ENCODE results near the gene CFAP119.
"Not testable (repeated sequence)": the region's sequence is repeated elsewhere in the genome, so short reads cannot be mapped to it uniquely, and the experiment has no call there.

Gene CFAP119

GRCh38 chr16:30761928-30762902, at the start of gene CFAP119, which contains the start of gene RNF40:
Gene CFAP119, minus strand, starts transcription at chr16:30762062. Its CDS starts 314 bp downstream, at chr16:30761748.
Gene RNF40, plus strand, starts transcription at chr16:30762322. Its CDS starts 224 bp downstream, at chr16:30762546.
- H3K36me3 ChIP-seq (ENCODE audit: control insufficient read depth in 5 of 5, insufficient read depth in 5 of 5, low read length in 5 of 5) = peaks cover 6 to 53% (median 44%) of the 10 kb centered on the region in 5 donors
- peaks cover 7 to 48% (median 28%) of the 10 kb centered on the region in 5 donors for H3K4me1 ChIP-seq (ENCODE audit: control insufficient read depth in 5 of 5, insufficient read depth in 5 of 5, low read length in 5 of 5)
- H3K9me3 ChIP-seq (ENCODE audit: control insufficient read depth in 5 of 5, low read length in 5 of 5) = no peaks in the 10 kb centered on the region

GRCh38 chr16:30809675-30810074, 47.8 kb upstream of the CFAP119 start:
- H3K9me3 ChIP-seq (ENCODE audit: control insufficient read depth in 5 of 5, low read length in 5 of 5); H3K27me3 ChIP-seq (ENCODE audit: control insufficient read depth in 5 of 5, insufficient read depth in 4 of 5, low read length in 5 of 5); H3K36me3 ChIP-seq (ENCODE audit: control insufficient read depth in 5 of 5, insufficient read depth in 5 of 5, low read length in 5 of 5); H3K27ac ChIP-seq (ENCODE audit: low read depth, low read length); H3K9ac ChIP-seq (ENCODE audit: low read length in 5 of 5); H3K4me3 ChIP-seq (ENCODE audit: low read depth in 1 of 5, low read length in 5 of 5): not testable (repeated sequence)
- H3K4me1 ChIP-seq (ENCODE audit: control insufficient read depth in 5 of 5, insufficient read depth in 5 of 5, low read length in 5 of 5) = peaks cover 0 to 38% (median 26%) of the 10 kb centered on the region in 5 donors

More at GRCh38 chr16:30761928-30762902, at the start of gene CFAP119, which contains the start of gene RNF40:
- Histone ChIP-seq H3K27me3 (ENCODE audit: control insufficient read depth in 5 of 5, insufficient read depth in 4 of 5, low read length in 5 of 5) (no peaks in the 10 kb centered on the region), H3K9ac (ENCODE audit: low read length in 5 of 5) (peak within 1 kb of the TSS; percentile 73 to 86 (median 75)), H3K4me3 (ENCODE audit: low read depth in 1 of 5, low read length in 5 of 5) (peak within 1 kb of the TSS; percentile 83 to 97 (median 93)), H3K27ac (ENCODE audit: low read depth, low read length) (peak within 1 kb of the TSS; percentile 69)

DNA sequence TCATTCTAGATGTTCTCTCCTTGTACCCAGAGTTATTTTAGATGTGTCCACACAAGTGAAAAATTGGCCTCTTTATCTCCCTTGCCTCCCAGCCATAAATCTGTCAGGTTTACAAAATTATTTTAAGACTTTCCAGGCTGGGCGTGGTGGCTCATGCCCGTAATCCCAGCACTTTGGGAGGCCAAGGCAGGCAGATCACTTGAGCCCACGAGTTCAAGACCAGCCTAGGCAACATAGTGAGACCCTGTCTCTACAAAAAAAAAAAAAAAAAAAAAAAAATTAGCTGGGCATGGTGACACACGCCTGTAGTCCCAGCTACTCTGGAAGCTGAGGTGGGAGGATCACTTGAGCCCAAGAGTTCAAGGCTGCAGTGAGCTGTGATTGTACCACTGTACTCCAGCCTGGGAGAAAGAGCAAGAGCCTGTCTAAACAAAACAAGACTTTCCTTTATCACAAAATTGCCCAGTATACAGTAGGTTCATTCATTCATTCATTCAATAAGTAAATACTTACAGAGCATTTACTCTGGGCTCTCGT, 47.1 kb upstream of the CFAP119 start:
- H3K4me1 ChIP-seq (ENCODE audit: control insufficient read depth in 5 of 5, insufficient read depth in 5 of 5, low read length in 5 of 5) = peaks cover 0 to 30% (median 22%) of the 10 kb centered on the region in 5 donors
- not testable (repeated sequence) for H3K9me3 ChIP-seq (ENCODE audit: control insufficient read depth in 5 of 5, low read length in 5 of 5); H3K27ac ChIP-seq (ENCODE audit: low read depth, low read length); H3K9ac ChIP-seq (ENCODE audit: low read length in 5 of 5); H3K27me3 ChIP-seq (ENCODE audit: control insufficient read depth in 5 of 5, insufficient read depth in 4 of 5, low read length in 5 of 5); H3K36me3 ChIP-seq (ENCODE audit: control insufficient read depth in 5 of 5, insufficient read depth in 5 of 5, low read length in 5 of 5); H3K4me3 ChIP-seq (ENCODE audit: low read depth in 1 of 5, low read length in 5 of 5)

DNA sequence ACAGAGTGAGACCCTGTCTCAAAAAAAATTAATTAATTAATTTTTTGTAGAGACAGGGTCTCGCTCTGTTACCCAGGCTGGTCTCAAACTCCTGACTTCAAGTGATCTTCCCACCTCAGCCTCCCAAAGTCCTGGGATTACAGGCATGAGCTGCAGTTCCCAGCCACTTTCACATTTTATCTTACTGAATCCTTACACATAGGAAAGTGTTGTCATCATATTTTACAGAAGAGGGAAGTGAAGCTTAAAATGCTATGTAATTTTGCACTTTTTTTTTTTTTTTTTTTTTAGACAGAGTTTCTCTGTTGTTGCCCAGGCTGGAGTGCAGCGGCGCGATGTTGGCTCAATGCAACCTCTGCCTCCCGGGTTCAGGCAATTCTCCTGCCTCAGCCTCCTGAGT, 46.3 kb upstream of the CFAP119 start:
- Histone ChIP-seq H3K9ac (ENCODE audit: low read length in 5 of 5) (no peak overlapping the region), H3K27ac (ENCODE audit: low read depth, low read length) (no peak overlapping the region), H3K4me1 (ENCODE audit: control insufficient read depth in 5 of 5, insufficient read depth in 5 of 5, low read length in 5 of 5) (peaks cover 0 to 23% (median 18%) of the 10 kb centered on the region in 5 donors), H3K9me3 (ENCODE audit: control insufficient read depth in 5 of 5, low read length in 5 of 5) (no peaks in the 10 kb centered on the region), H3K36me3 (ENCODE audit: control insufficient read depth in 5 of 5, insufficient read depth in 5 of 5, low read length in 5 of 5) (no peaks in the 10 kb centered on the region), H3K27me3 (ENCODE audit: control insufficient read depth in 5 of 5, insufficient read depth in 4 of 5, low read length in 5 of 5) (no peaks in the 10 kb centered on the region), H3K4me3 (ENCODE audit: low read depth in 1 of 5, low read length in 5 of 5) (no peak overlapping the region)

DNA sequence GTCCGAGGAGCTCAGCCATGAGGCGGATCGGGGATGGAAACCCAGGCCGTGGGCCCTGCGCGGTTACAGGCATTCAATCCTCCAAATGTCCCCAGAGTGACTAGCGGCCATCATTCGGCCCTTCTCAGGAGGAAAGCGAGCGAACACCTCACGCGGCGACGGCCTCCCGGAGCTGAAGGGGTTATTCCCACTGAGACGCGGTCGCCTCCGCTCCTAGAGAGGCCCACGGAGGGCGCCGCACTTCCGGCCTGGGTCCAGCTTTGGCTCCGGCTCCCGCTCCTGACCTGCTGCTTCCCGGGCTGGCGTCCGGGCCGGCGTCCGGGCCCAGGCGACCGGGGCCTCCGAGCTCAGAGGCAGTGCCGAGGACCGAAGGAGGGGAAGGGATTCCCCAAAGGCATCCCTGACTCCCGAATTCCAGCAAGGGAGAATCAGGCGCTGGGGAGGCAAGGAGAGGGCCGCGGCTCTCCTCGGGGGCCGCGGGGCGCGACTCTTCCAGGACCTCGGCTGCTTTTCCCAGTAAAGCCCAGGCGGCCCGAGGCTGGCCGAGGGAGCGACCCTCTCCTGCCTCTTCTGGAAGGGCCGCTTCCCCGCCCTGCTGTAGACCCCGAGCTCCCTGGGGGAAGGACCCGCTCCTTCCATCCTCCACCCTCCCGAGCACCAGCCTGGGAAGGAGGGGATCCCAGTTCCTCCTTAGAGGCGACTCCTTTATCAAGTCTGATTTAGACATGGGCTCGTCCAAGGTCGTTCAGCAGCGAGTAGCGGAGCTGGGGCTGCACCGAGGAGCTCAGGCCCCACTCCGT, 43.7 kb upstream of the CFAP119 start:
- Histone ChIP-seq H3K4me3 (ENCODE audit: low read depth in 1 of 5, low read length in 5 of 5) (peak overlapping the region; percentile 77 to 88 (median 86)), H3K9me3 (ENCODE audit: control insufficient read depth in 5 of 5, low read length in 5 of 5) (no peaks in the 10 kb centered on the region), H3K27me3 (ENCODE audit: control insufficient read depth in 5 of 5, insufficient read depth in 4 of 5, low read length in 5 of 5) (no peaks in the 10 kb centered on the region), H3K27ac (ENCODE audit: low read depth, low read length) (peak overlapping the region; percentile 86), H3K36me3 (ENCODE audit: control insufficient read depth in 5 of 5, insufficient read depth in 5 of 5, low read length in 5 of 5) (no peaks in the 10 kb centered on the region), H3K9ac (ENCODE audit: low read length in 5 of 5) (peak overlapping the region; percentile 85 to 97 (median 95)), H3K4me1 (ENCODE audit: control insufficient read depth in 5 of 5, insufficient read depth in 5 of 5, low read length in 5 of 5) (peaks cover 0 to 21% (median 18%) of the 10 kb centered on the region in 5 donors)

GRCh38 chr16:30805056-30805369, 43.2 kb upstream of the CFAP119 start:
- Histone ChIP-seq H3K4me1 (ENCODE audit: control insufficient read depth in 5 of 5, insufficient read depth in 5 of 5, low read length in 5 of 5) (peaks cover 0 to 21% (median 18%) of the 10 kb centered on the region in 5 donors), H3K27ac (ENCODE audit: low read depth, low read length) (peak overlapping the region; percentile 86), H3K27me3 (ENCODE audit: control insufficient read depth in 5 of 5, insufficient read depth in 4 of 5, low read length in 5 of 5) (no peaks in the 10 kb centered on the region), H3K36me3 (ENCODE audit: control insufficient read depth in 5 of 5, insufficient read depth in 5 of 5, low read length in 5 of 5) (no peaks in the 10 kb centered on the region), H3K4me3 (ENCODE audit: low read depth in 1 of 5, low read length in 5 of 5) (peak overlapping the region; percentile 70 to 86 (median 84)), H3K9me3 (ENCODE audit: control insufficient read depth in 5 of 5, low read length in 5 of 5) (no peaks in the 10 kb centered on the region), H3K9ac (ENCODE audit: low read length in 5 of 5) (peak overlapping the region; percentile 81 to 97 (median 95))

DNA sequence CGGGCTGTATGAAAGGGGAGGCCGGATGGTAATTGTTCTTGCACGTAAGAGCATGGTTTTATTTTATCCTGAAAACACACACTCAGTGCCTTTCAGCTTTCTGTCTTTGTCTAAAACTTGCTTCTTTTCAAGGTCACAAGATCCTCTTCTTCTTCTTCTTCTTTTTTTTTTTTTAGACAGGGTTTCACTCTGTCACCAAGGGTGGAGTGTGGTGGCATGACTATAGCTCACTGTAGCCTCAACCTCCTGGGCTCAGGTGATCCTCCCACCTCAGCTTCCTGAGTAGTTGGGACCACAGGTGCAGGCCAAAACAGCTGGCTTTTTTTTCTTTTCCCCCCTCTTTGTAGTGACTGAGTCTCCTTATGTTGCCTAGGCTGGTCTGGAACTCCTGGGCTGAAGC, 41.1 kb upstream of the CFAP119 start:
- H3K27ac ChIP-seq (ENCODE audit: low read depth, low read length) = no peak overlapping the region
- no peaks in the 10 kb centered on the region for H3K27me3 ChIP-seq (ENCODE audit: control insufficient read depth in 5 of 5, insufficient read depth in 4 of 5, low read length in 5 of 5)
- H3K4me1 ChIP-seq (ENCODE audit: control insufficient read depth in 5 of 5, insufficient read depth in 5 of 5, low read length in 5 of 5) = peaks cover 0 to 21% (median 18%) of the 10 kb centered on the region in 5 donors
- no peak overlapping the region for H3K9ac ChIP-seq (ENCODE audit: low read length in 5 of 5)
- H3K9me3 ChIP-seq (ENCODE audit: control insufficient read depth in 5 of 5, low read length in 5 of 5) = no peaks in the 10 kb centered on the region
- no peaks in the 10 kb centered on the region for H3K36me3 ChIP-seq (ENCODE audit: control insufficient read depth in 5 of 5, insufficient read depth in 5 of 5, low read length in 5 of 5)
- H3K4me3 ChIP-seq (ENCODE audit: low read depth in 1 of 5, low read length in 5 of 5) = no peak overlapping the region

DNA sequence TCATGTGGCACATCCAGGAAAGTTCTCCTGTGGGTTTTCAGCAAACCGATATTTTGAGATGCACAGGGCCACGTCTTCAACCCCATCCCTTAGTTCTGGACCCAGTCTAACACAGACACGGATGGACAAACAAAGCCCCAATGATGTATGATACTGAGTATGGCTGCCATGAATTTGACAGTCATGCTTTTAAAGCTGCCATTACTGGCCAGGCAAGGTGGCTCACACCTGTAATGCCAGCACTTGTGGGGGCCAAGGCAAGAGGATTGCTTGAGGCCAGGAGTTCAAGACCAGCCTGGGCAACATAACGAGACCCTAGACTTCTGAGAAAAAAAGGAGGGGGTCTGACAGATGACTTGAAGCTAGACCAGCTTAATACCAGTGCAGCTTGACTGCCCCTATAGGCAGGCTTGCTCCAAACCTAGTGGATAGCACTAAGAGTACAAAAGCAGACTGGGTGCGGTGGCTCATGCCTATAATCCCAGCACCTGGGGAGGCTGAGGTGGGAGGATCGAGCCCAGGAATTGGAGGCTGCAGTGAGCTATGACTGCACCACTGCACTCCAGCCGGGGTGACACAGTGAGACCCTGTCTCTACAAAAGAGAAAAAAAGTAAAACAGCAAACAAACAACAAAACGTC, 35.9 kb upstream of the CFAP119 start:
- Histone ChIP-seq H3K9me3 (ENCODE audit: control insufficient read depth in 5 of 5, low read length in 5 of 5) (no peaks in the 10 kb centered on the region), H3K4me3 (ENCODE audit: low read depth in 1 of 5, low read length in 5 of 5) (no peak overlapping the region), H3K9ac (ENCODE audit: low read length in 5 of 5) (no peak overlapping the region), H3K27ac (ENCODE audit: low read depth, low read length) (no peak overlapping the region), H3K4me1 (ENCODE audit: control insufficient read depth in 5 of 5, insufficient read depth in 5 of 5, low read length in 5 of 5) (peaks cover 0 to 4% (median 0%) of the 10 kb centered on the region in 5 donors), H3K27me3 (ENCODE audit: control insufficient read depth in 5 of 5, insufficient read depth in 4 of 5, low read length in 5 of 5) (no peaks in the 10 kb centered on the region), H3K36me3 (ENCODE audit: control insufficient read depth in 5 of 5, insufficient read depth in 5 of 5, low read length in 5 of 5) (no peaks in the 10 kb centered on the region)

DNA sequence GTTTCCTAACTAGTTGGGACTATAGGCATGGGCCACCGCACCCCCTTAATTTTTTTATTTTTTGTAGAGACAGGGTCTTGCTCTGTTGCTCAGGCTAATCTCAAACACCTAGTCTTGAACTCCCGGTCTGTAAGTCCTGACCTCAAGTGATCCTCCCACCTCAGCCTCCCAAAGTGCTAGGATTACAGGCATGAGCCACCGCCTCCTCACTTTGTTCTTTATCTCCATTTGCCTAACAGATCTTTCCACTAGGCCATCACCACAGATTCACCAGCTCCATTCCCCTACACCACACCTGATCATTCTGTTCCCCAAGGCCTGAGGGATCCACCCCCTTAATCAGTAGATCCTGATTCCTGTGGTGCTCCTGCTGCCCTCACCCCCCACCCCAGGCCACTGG, 32.8 kb upstream of the CFAP119 start:
- Histone ChIP-seq H3K4me3 (ENCODE audit: low read depth in 1 of 5, low read length in 5 of 5) (no peak overlapping the region), H3K27ac (ENCODE audit: low read depth, low read length) (no peak overlapping the region), H3K9ac (ENCODE audit: low read length in 5 of 5) (no peak overlapping the region), H3K27me3 (ENCODE audit: control insufficient read depth in 5 of 5, insufficient read depth in 4 of 5, low read length in 5 of 5) (no peaks in the 10 kb centered on the region), H3K36me3 (ENCODE audit: control insufficient read depth in 5 of 5, insufficient read depth in 5 of 5, low read length in 5 of 5) (no peaks in the 10 kb centered on the region), H3K9me3 (ENCODE audit: control insufficient read depth in 5 of 5, low read length in 5 of 5) (no peaks in the 10 kb centered on the region), H3K4me1 (ENCODE audit: control insufficient read depth in 5 of 5, insufficient read depth in 5 of 5, low read length in 5 of 5) (peaks cover 0 to 4% (median 0%) of the 10 kb centered on the region in 5 donors)
